ACC112 (cell line): ENCODE measurements around the gene WDR86.

Experiments used
- H2AFZ ChIP-seq: fragments of 200-600 bp; sonication (generic); one replicate; pipeline ENCODE4 v1.6.0; 2017; ENCODE audit warnings: antibody characterized with exemption, low read length; ENCODE audit not compliant: unreplicated experiment
- H3K27ac ChIP-seq: fragments of 200-600 bp; sonication (generic); 2 replicates; pipeline ENCODE4 v1.5.1; 2014; ENCODE audit warnings: low read depth, mild to moderate bottlenecking, antibody characterized with exemption, low read length, moderate library complexity
- H3K27me3 ChIP-seq: fragments of 200-600 bp; sonication (generic); 2 replicates; pipeline ENCODE4 v1.6.1; 2014; ENCODE audit warnings: mild to moderate bottlenecking, antibody characterized with exemption, low read length, moderate library complexity, mixed read lengths; ENCODE audit not compliant: insufficient read depth
- H3K36me3 ChIP-seq: fragments of 200-600 bp; sonication (generic); 2 replicates; pipeline ENCODE4 v1.6.1; 2016; ENCODE audit warnings: mild to moderate bottlenecking, antibody characterized with exemption, low read length, moderate library complexity, mixed read lengths; ENCODE audit not compliant: insufficient read depth
- H3K4me1 ChIP-seq: fragments of 200-600 bp; sonication (generic); one replicate; pipeline ENCODE4 v1.6.1; 2016; ENCODE audit warnings: low read length, mixed read lengths; ENCODE audit not compliant: insufficient read depth, unreplicated experiment, control insufficient read depth
- H3K4me3 ChIP-seq: fragments of 200-600 bp; sonication (generic); 2 replicates; pipeline ENCODE4 v1.5.1; 2014; ENCODE audit warnings: mild to moderate bottlenecking, low read depth, low read length
- H3K79me2 ChIP-seq: fragments of 200-600 bp; sonication (generic); one replicate; pipeline ENCODE4 v1.6.0; 2016; ENCODE audit warnings: low read length; ENCODE audit not compliant: control insufficient read depth, unreplicated experiment, insufficient read depth

The WDR86 gene

GRCh38 chr7:151374139-151374538 lies 35.7 kb downstream of the WDR86 start:
- H3K4me1 ChIP-seq, result no peaks in the 10 kb centered on the region
- H3K36me3 ChIP-seq, result peaks cover 14% of the 10 kb centered on the region; the same call in 1 of the 2 replicates
- H3K27me3 ChIP-seq, result no peaks in the 10 kb centered on the region
- H2AFZ ChIP-seq, result no peak overlapping the region
- H3K4me3 ChIP-seq, result no peak overlapping the region
- H3K79me2 ChIP-seq, result no peaks in the 10 kb centered on the region
- H3K27ac ChIP-seq, result no peak overlapping the region

GRCh38 chr7:151373599-151373998 lies 36.2 kb downstream of the WDR86 start:
- Histone ChIP-seq H3K27ac (no peak overlapping the region), H3K4me1 (no peaks in the 10 kb centered on the region), H3K27me3 (no peaks in the 10 kb centered on the region), H3K79me2 (no peaks in the 10 kb centered on the region), H2AFZ (no peak overlapping the region), H3K4me3 (no peak overlapping the region), H3K36me3 (peaks cover 15% of the 10 kb centered on the region; the same call in 1 of the 2 replicates)

- Histone ChIP-seq H3K4me3 (no peak overlapping the region), H3K27me3 (no peaks in the 10 kb centered on the region), H2AFZ (no peak overlapping the region), H3K4me1 (peaks cover 4% of the 10 kb centered on the region), H3K36me3 (peaks cover 15% of the 10 kb centered on the region; the same call in 1 of the 2 replicates), H3K79me2 (no peaks in the 10 kb centered on the region), H3K27ac (no peak overlapping the region)
Observed at GRCh38 chr7:151372612-151373265, 37.1 kb downstream of the WDR86 start.

- H3K79me2 ChIP-seq, result no peaks in the 10 kb centered on the region
- H3K27me3 ChIP-seq, result no peaks in the 10 kb centered on the region
- H3K27ac ChIP-seq, result no peak overlapping the region
- peaks cover 10% of the 10 kb centered on the region; the same call in 1 of the 2 replicates for H3K36me3 ChIP-seq
- H2AFZ ChIP-seq, result no peak overlapping the region
- peaks cover 10% of the 10 kb centered on the region for H3K4me1 ChIP-seq
- H3K4me3 ChIP-seq, result no peak overlapping the region
Observed at GRCh38 chr7:151371266-151371665, 38.6 kb downstream of the WDR86 start.

GRCh38 chr7:151368136-151368571 lies 41.7 kb downstream of the WDR86 start:
- Histone ChIP-seq H2AFZ (no peak overlapping the region), H3K4me1 (peaks cover 14% of the 10 kb centered on the region), H3K79me2 (no peaks in the 10 kb centered on the region), H3K27ac (no peak overlapping the region), H3K4me3 (no peak overlapping the region), H3K27me3 (no peaks in the 10 kb centered on the region), H3K36me3 (peaks cover 12% of the 10 kb centered on the region)

- Histone ChIP-seq H3K79me2 (no peaks in the 10 kb centered on the region), H3K27ac (no peak overlapping the region), H3K4me1 (peaks cover 14% of the 10 kb centered on the region), H3K36me3 (peaks cover 19% of the 10 kb centered on the region), H3K4me3 (no peak overlapping the region), H2AFZ (no peak overlapping the region), H3K27me3 (no peaks in the 10 kb centered on the region)
Observed at GRCh38 chr7:151367284-151367683, 42.6 kb downstream of the WDR86 start.

GRCh38 chr7:151366880-151367222 lies 43.0 kb downstream of the WDR86 start:
- peaks cover 23% of the 10 kb centered on the region for H3K36me3 ChIP-seq
- H3K4me1 ChIP-seq, result peaks cover 14% of the 10 kb centered on the region
- no peak overlapping the region for H2AFZ ChIP-seq
- H3K4me3 ChIP-seq, result no peak overlapping the region
- H3K79me2 ChIP-seq, result no peaks in the 10 kb centered on the region
- H3K27ac ChIP-seq, result peak overlapping the region; percentile 5; the same call in 1 of the 2 replicates
- no peaks in the 10 kb centered on the region for H3K27me3 ChIP-seq

- Histone ChIP-seq H3K27ac (peak overlapping the region; percentile 5; the same call in 1 of the 2 replicates), H3K79me2 (no peaks in the 10 kb centered on the region), H3K36me3 (peaks cover 28% of the 10 kb centered on the region), H3K27me3 (no peaks in the 10 kb centered on the region), H3K4me3 (no peak overlapping the region), H2AFZ (no peak overlapping the region), H3K4me1 (peaks cover 16% of the 10 kb centered on the region)
Observed at GRCh38 chr7:151366166-151366879, 43.5 kb downstream of the WDR86 start.

GRCh38 chr7:151363182-151363581 lies 46.7 kb downstream of the WDR86 start:
- H3K36me3 ChIP-seq, result peaks cover 30% of the 10 kb centered on the region
- H3K27me3 ChIP-seq, result no peaks in the 10 kb centered on the region
- peaks cover 17% of the 10 kb centered on the region for H3K4me1 ChIP-seq
- no peak overlapping the region for H3K27ac ChIP-seq
- H2AFZ ChIP-seq, result no peak overlapping the region
- no peak overlapping the region for H3K4me3 ChIP-seq
- no peaks in the 10 kb centered on the region for H3K79me2 ChIP-seq

- peaks cover 11% of the 10 kb centered on the region for H3K4me1 ChIP-seq
Observed at GRCh38 chr7:151361193-151361959, 48.5 kb downstream of the WDR86 start.

More at GRCh38 chr7:151361193-151361959, 48.5 kb downstream of the WDR86 start:
- no peaks in the 10 kb centered on the region for H3K27me3 ChIP-seq
- no peaks in the 10 kb centered on the region for H3K79me2 ChIP-seq
- H3K4me3 ChIP-seq, result no peak overlapping the region
- H3K36me3 ChIP-seq, result peaks cover 33% of the 10 kb centered on the region
- H3K27ac ChIP-seq, result no peak overlapping the region
- H2AFZ ChIP-seq, result no peak overlapping the region
